Adrenal gland (tissue), 5 donors: ENCODE data around the gene GTF2F2.

Source experiments
- CTCF ChIP-seq, 6 experiments: fragments of 450-650 bp in 4 of 6; fragments of 200-600 bp in 2 of 6; sonication (generic) in 1 of 6; IDR thresholded peaks; 1 replicate in 5 of 6; 2 replicates in 1 of 6; pipeline versions ENCODE4 v1.5.1 to v1.8.0; 2016 to 2021; ENCODE audit warnings: antibody characterized with exemption in 6 of 6, mild to moderate bottlenecking in 2 of 6, moderate library complexity in 1 of 6
- POLR2A ChIP-seq, 2 donors: fragments of 450-650 bp; IDR thresholded peaks; one replicate each; pipeline ENCODE4 v1.6.1; 2017; ENCODE audit warnings: antibody characterized with exemption in 2 of 2, mild to moderate bottlenecking in 2 of 2, moderate library complexity in 1 of 2
- donor health status: DM: no; HTN: no; CAD: no.

GRCh38 chr13:45231722-45232121 lies 111.4 kb downstream of the GTF2F2 start:
- no peak for TF ChIP-seq CTCF (IDR thresholded peaks at IDR 0.05)
- no peak for TF ChIP-seq POLR2A (IDR thresholded peaks at IDR 0.05)
